ENCODE measurements around the gene PGLYRP1. TPM values are rescaled to one million over a fixed set of nuclear protein-coding genes. Genes with fewer than 3 reads are reported as not detected.

PGLYRP1 gene
- total and polyA plus RNA-seq, 2 of the 4 experiments (the other 2 are of a cell fraction) = not detected

DNA sequence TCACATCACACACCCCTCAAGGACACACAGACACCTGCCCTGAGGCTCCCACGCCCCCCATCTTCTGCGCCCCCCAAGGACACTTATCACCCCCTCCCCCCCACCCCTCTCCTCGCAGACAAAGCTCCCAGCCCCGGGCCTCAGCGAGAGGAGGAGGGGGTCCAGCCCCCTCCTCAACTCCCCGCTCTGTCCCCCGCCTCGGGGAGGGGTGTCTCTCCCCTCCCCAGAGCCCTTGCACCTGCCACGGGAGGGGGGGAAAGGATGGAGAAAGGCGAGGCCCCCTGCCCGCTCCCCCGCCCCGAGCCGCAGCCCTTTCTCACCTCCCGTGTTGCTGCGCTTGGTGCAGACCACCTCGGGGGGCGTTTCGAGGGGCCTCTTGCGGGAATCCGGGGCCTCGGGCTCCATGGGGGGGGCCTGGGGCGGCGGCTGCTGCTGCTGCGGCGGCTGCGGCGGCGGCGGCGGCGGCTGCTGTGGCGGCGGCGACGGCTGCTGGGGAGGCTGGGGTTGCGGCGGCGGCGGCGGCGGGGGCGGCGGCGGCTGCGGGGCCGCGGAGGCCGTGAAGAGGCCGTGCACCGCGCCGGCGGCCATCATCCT, 49.8 kb downstream of the PGLYRP1 start:
- peaks cover 73% of the 10 kb centered on the region for H3K27me3 ChIP-seq (ENCODE audit: control insufficient read depth, insufficient read depth, low read length)
- H2BK20ac ChIP-seq (ENCODE audit: low read depth, low read length) = no peak overlapping the region
- TF ChIP-seq NFE2L2 (IDR thresholded peaks at IDR 0.05; ENCODE audit: low read depth, low read length) = no peak
- no peak for TF ChIP-seq RCOR1 (IDR thresholded peaks at IDR 0.05; ENCODE audit: insufficient replicate concordance, low read length)
- no peak for TF ChIP-seq FOS (IDR thresholded peaks at IDR 0.05; ENCODE audit: low read depth, low read length)
- TF ChIP-seq BHLHE40 (IDR thresholded peaks at IDR 0.05; ENCODE audit: low read depth, low read length) = no peak
- TF ChIP-seq RAD21 (IDR thresholded peaks at IDR 0.05; ENCODE audit: low read length) = no peak
- no peak for TF ChIP-seq MAFK (IDR thresholded peaks at IDR 0.05; ENCODE audit: low read depth, low read length)
- TF ChIP-seq CEBPB (IDR thresholded peaks at IDR 0.05; ENCODE audit: low read depth, low read length) = no peak
- TF ChIP-seq POLR2A (IDR thresholded peaks at IDR 0.05; ENCODE audit: low read depth, low read length) = no peak
- no peak for TF ChIP-seq MAZ (IDR thresholded peaks at IDR 0.05; ENCODE audit: borderline replicate concordance, low read depth, low read length)
- TF ChIP-seq, protein P1, sequence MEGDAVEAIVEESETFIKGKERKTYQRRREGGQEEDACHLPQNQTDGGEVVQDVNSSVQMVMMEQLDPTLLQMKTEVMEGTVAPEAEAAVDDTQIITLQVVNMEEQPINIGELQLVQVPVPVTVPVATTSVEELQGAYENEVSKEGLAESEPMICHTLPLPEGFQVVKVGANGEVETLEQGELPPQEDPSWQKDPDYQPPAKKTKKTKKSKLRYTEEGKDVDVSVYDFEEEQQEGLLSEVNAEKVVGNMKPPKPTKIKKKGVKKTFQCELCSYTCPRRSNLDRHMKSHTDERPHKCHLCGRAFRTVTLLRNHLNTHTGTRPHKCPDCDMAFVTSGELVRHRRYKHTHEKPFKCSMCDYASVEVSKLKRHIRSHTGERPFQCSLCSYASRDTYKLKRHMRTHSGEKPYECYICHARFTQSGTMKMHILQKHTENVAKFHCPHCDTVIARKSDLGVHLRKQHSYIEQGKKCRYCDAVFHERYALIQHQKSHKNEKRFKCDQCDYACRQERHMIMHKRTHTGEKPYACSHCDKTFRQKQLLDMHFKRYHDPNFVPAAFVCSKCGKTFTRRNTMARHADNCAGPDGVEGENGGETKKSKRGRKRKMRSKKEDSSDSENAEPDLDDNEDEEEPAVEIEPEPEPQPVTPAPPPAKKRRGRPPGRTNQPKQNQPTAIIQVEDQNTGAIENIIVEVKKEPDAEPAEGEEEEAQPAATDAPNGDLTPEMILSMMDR (conservative IDR thresholded peaks at IDR 0.05; ENCODE audit: low read depth, low read length) = no peak
- no peak for TF ChIP-seq CHD1 (IDR thresholded peaks at IDR 0.05; ENCODE audit: low read depth, low read length)
- no peak for TF ChIP-seq ELK1 (IDR thresholded peaks at IDR 0.05; ENCODE audit: borderline replicate concordance, low read depth, low read length)
- no peak for TF ChIP-seq MXI1 (IDR thresholded peaks at IDR 0.05; ENCODE audit: borderline replicate concordance, low read depth, low read length)
- no peak for TF ChIP-seq RFX5 (IDR thresholded peaks at IDR 0.05; ENCODE audit: low read depth, low read length)
- no peak for TF ChIP-seq SMC3 (IDR thresholded peaks at IDR 0.05; ENCODE audit: low read depth, low read length)
- no peak for TF ChIP-seq USF2 (IDR thresholded peaks at IDR 0.05; ENCODE audit: low read depth, low read length)
- H4K20me1 ChIP-seq (ENCODE audit: insufficient read depth, low read length) = no peaks in the 10 kb centered on the region
- no peaks in the 10 kb centered on the region for H3K79me1 ChIP-seq (ENCODE audit: low read depth in 1 of 2, low read length in 2 of 2)
- H4K8ac ChIP-seq (ENCODE audit: low read depth in 2 of 2, low read length in 2 of 2) = no peak overlapping the region
- H2BK120ac ChIP-seq (ENCODE audit: low read depth, low read length) = no peak overlapping the region
- ATAC-seq (ENCODE audit: low read depth) (0 out of 2 replicates have a peak, but pooled peaks have one; percentile 7), DNase-seq (no peak)
- no TSS peak for BruUV-seq (replicated peaks)
- ChIA-PET POLR2A (ENCODE audit: unreplicated experiment) (no interaction called here), CTCF (no interaction called here)
- in situ Hi-C loops (cut with MboI; ENCODE audit: low sequenced_read_pairs) = no loop called here
- H3K14ac ChIP-seq (replicated peaks; ENCODE audit: low read depth, low read length) = no peak overlapping the region
- intact Hi-C loops (cut with micrococcal nuclease) = no loop called here
- peaks cover 4% of the 10 kb centered on the region; the same call in 1 of the 2 replicates for H3K9me3 ChIP-seq (ENCODE audit: control insufficient read depth, insufficient read depth, low read length)
- H3K4me2 ChIP-seq (ENCODE audit: low read depth, low read length) = no peak overlapping the region
- H2BK15ac ChIP-seq (ENCODE audit: low read depth, low read length) = no peak overlapping the region
- no peak overlapping the region for H4K5ac ChIP-seq (ENCODE audit: low read depth, low read length)
- H3K18ac ChIP-seq (ENCODE audit: low read depth, low read length) = no peak overlapping the region
- no peak overlapping the region for H3K9ac ChIP-seq (ENCODE audit: low read depth, low read length)
- H2AK9ac ChIP-seq (replicated peaks; ENCODE audit: low read depth, low read length, poor library complexity) = no peak overlapping the region
- H3K9me1 ChIP-seq (ENCODE audit: insufficient read depth, low read length) = 0 out of 2 replicates have a peak, but pooled peaks cover 2% of the 10 kb centered on the region
- no peak overlapping the region for H2AFZ ChIP-seq (replicated peaks; ENCODE audit: low read length, poor library complexity)
- H3K4me3 ChIP-seq (ENCODE audit: insufficient read depth, low read depth, low read length) = no peak overlapping the region
- H3K23ac ChIP-seq (ENCODE audit: low read depth, low read length) = no peak overlapping the region
- no peak overlapping the region for H3K27ac ChIP-seq (ENCODE audit: insufficient read depth, low read length)
- WGBS, 2 experiments (ENCODE audit: extremely low coverage in 2 of 2, insufficient read length in 1 of 2) = 0% methylated on average over 1 of the region's 54 CpGs; no CpG with 5 or more reads in 1 of the 2 experiments
- H3K56ac ChIP-seq (ENCODE audit: extremely low read depth, insufficient read depth, low read length) = no peak overlapping the region
- no peaks in the 10 kb centered on the region for H3K4me1 ChIP-seq (ENCODE audit: control insufficient read depth, insufficient read depth, low read length)
- no peaks in the 10 kb centered on the region for H3K36me3 ChIP-seq (ENCODE audit: control insufficient read depth, insufficient read depth, low read length)
- H2AK5ac ChIP-seq (ENCODE audit: low read depth, low read length) = no peak overlapping the region
- H4K91ac ChIP-seq (ENCODE audit: insufficient read depth, low read depth, low read length) = no peak overlapping the region
- H3K4ac ChIP-seq (ENCODE audit: low read depth, low read length) = no peak overlapping the region
- dilution Hi-C loops (cut with HindIII; ENCODE audit: low sequenced_read_pairs, unreplicated experiment) = no loop called here
- H2BK5ac ChIP-seq (ENCODE audit: low read depth, low read length, poor library complexity, severe bottlenecking) = no peak overlapping the region
